CD4-positive, alpha-beta T cell treated with Interleukin-6 at 100 ng/mL for 8 hours (primary cell): ENCODE data around the gene KIF4A.
"Not testable (repeated sequence)": the region's sequence is repeated elsewhere in the genome, so short reads cannot be mapped to it uniquely, and the experiment has no call there.

ENCODE experiments used
- DNase-seq: peaks from one replicate; pipeline ENCODE4 v3.0.0-alpha.2; 2020; ENCODE audit warnings: mixed read lengths, low spot score

KIF4A gene

GRCh38 chrX:70281951-70282350, 8.0 kb upstream of the KIF4A start, which contains the start of gene RAB41:
RAB41 (plus strand) TSS chrX:70282172; CDS start chrX:70282218, 46 bp downstream.
- no peak for DNase-seq

GRCh38 chrX:70289168-70289792, 624 bp upstream of the KIF4A start:
- DNase-seq: no peak

GRCh38 chrX:70292788-70293187, 2.9 kb downstream of the KIF4A start:
- DNase-seq: no peak

- no peak for DNase-seq
Observed at GRCh38 chrX:70293621-70294020, 3.7 kb downstream of the KIF4A start.

GRCh38 chrX:70301716-70302115, 11.8 kb downstream of the KIF4A start:
- no peak for DNase-seq

- no peak for DNase-seq
Observed at GRCh38 chrX:70313503-70313902, 23.6 kb downstream of the KIF4A start.

GRCh38 chrX:70322784-70323183, 32.9 kb downstream of the KIF4A start:
- no peak for DNase-seq

- DNase-seq: not testable (repeated sequence)
Observed at GRCh38 chrX:70323628-70324027, 33.7 kb downstream of the KIF4A start.

GRCh38 chrX:70324326-70324725, 34.4 kb downstream of the KIF4A start:
- no peak for DNase-seq

- no peak for DNase-seq
Observed at GRCh38 chrX:70331161-70331560, 41.3 kb downstream of the KIF4A start.

- DNase-seq: no peak
Observed at GRCh38 chrX:70332600-70332999, 42.7 kb downstream of the KIF4A start.

- no peak for DNase-seq
Observed at GRCh38 chrX:70336767-70337166, 46.9 kb downstream of the KIF4A start.

- DNase-seq: no peak
Observed at GRCh38 chrX:70338290-70338689, 48.4 kb downstream of the KIF4A start.

GRCh38 chrX:70343435-70343834, 53.5 kb downstream of the KIF4A start:
- no peak for DNase-seq

- DNase-seq: no peak
Observed at GRCh38 chrX:70346418-70347070, 56.6 kb downstream of the KIF4A start.

- not testable (repeated sequence) for DNase-seq
Observed at GRCh38 chrX:70348825-70349224, 58.9 kb downstream of the KIF4A start.

- not testable (repeated sequence) for DNase-seq
Observed at GRCh38 chrX:70349367-70350125, 59.6 kb downstream of the KIF4A start.

- DNase-seq: no peak
Observed at GRCh38 chrX:70352496-70352895, 62.6 kb downstream of the KIF4A start.

GRCh38 chrX:70353514-70353913, 63.6 kb downstream of the KIF4A start:
- no peak for DNase-seq

GRCh38 chrX:70354716-70355115, 64.8 kb downstream of the KIF4A start:
- DNase-seq: no peak

- no peak for DNase-seq
Observed at GRCh38 chrX:70359458-70359857, 69.6 kb downstream of the KIF4A start.

GRCh38 chrX:70360366-70360765, 70.5 kb downstream of the KIF4A start:
- no peak for DNase-seq

- DNase-seq: not testable (repeated sequence)
Observed at GRCh38 chrX:70368731-70369130, 78.8 kb downstream of the KIF4A start.
